Peyer's patch (tissue), 4 donors: ENCODE results near the gene DGKI.

Experiments
- POLR2A ChIP-seq, 2 donors: fragments of 450-650 bp; IDR thresholded peaks; one replicate each; pipeline ENCODE4 v1.5.1; 2017; ENCODE audit warnings: antibody characterized with exemption in 2 of 2, mild to moderate bottlenecking in 2 of 2, moderate library complexity in 2 of 2
- TF ChIP-seq, protein P1 (sequence below), 6 experiments: fragments of 450-650 bp in 4 of 6; fragments of 200-600 bp in 2 of 6; sonication (generic) in 1 of 6; IDR thresholded peaks; one replicate each; pipeline ENCODE4 v1.5.1; 2017 to 2019; ENCODE audit warnings: antibody characterized with exemption in 6 of 6, mild to moderate bottlenecking in 3 of 6, moderate library complexity in 1 of 6

- TF ChIP-seq POLR2A (IDR thresholded peaks at IDR 0.05) = no peak
- TF ChIP-seq, protein P1, sequence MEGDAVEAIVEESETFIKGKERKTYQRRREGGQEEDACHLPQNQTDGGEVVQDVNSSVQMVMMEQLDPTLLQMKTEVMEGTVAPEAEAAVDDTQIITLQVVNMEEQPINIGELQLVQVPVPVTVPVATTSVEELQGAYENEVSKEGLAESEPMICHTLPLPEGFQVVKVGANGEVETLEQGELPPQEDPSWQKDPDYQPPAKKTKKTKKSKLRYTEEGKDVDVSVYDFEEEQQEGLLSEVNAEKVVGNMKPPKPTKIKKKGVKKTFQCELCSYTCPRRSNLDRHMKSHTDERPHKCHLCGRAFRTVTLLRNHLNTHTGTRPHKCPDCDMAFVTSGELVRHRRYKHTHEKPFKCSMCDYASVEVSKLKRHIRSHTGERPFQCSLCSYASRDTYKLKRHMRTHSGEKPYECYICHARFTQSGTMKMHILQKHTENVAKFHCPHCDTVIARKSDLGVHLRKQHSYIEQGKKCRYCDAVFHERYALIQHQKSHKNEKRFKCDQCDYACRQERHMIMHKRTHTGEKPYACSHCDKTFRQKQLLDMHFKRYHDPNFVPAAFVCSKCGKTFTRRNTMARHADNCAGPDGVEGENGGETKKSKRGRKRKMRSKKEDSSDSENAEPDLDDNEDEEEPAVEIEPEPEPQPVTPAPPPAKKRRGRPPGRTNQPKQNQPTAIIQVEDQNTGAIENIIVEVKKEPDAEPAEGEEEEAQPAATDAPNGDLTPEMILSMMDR (IDR thresholded peaks at IDR 0.05) = no peak
Measured at GRCh38 chr7:137862358-137862757, 15.6 kb upstream of the DGKI start.
